ENCODE data around the gene SORT1. TPM values are rescaled to one million over a fixed set of nuclear protein-coding genes. Genes with fewer than 3 reads are reported as not detected.

Gene SORT1
- total and polyA plus RNA-seq, 2 of the 8 experiments (the other 6 are each of a cell fraction or from before 2014, with no cell fraction given): 18.7 to 69.6 TPM

GRCh38 chr1:109271458-109271857 is 126.3 kb downstream of the SORT1 start:
- no peak overlapping the region for H3K9ac ChIP-seq (replicated peaks in 1 of 4; ENCODE audit: extremely low read depth in 1 of 4, low read depth in 3 of 4, low read length in 3 of 4)

More at GRCh38 chr1:109271458-109271857, 126.3 kb downstream of the SORT1 start:
- TF ChIP-seq RBBP5 (IDR thresholded peaks at IDR 0.05; ENCODE audit: borderline replicate concordance, low read depth, low read length): no peak
- no peak for TF ChIP-seq RAD21 (IDR thresholded peaks at IDR 0.05 in 1 of 2, conservative IDR thresholded peaks at IDR 0.05 in 1 of 2; ENCODE audit: low read depth in 2 of 2, low read length in 2 of 2)
- TF ChIP-seq JUN (IDR thresholded peaks at IDR 0.05; ENCODE audit: low read depth, low read length): no peak
- TF ChIP-seq EP300 (IDR thresholded peaks at IDR 0.05; ENCODE audit: borderline replicate concordance in 1 of 2, low read depth in 2 of 2, low read length in 2 of 2): no peak
- no peak for TF ChIP-seq EGR1 (IDR thresholded peaks at IDR 0.05; ENCODE audit: borderline replicate concordance, low read depth, low read length)
- no peak for TF ChIP-seq EZH2 (IDR thresholded peaks at IDR 0.05; ENCODE audit: low read depth, low read length, severe bottlenecking)
- H3K36me3 ChIP-seq (ENCODE audit: control insufficient read depth in 2 of 4, insufficient read depth in 4 of 4, low read length in 3 of 4): peaks cover 4 to 18% (median 14%) of the 10 kb centered on the region in 4 experiments; a peak in 4 of 8 replicates
- H3K9me3 ChIP-seq (ENCODE audit: insufficient read depth in 2 of 2, low read depth in 1 of 2, low read length in 1 of 2): no peaks in the 10 kb centered on the region
- no peak overlapping the region; the same call in 1 of the 2 replicates for H2BK5ac ChIP-seq (ENCODE audit: low read depth, low read length)
- peaks cover 0 to 7% of the 10 kb centered on the region in 2 experiments for H4K20me1 ChIP-seq (replicated peaks in 1 of 2; ENCODE audit: control insufficient read depth in 1 of 2, insufficient read depth in 2 of 2, low read length in 2 of 2)
- ChIA-PET CTCF (ENCODE audit: partially characterized antibody) (interaction anchor here (0.9 to 1.2 kb wide), 3 partner anchors 13 to 127 kb away, joined by 3 read pairs; no protein-coding TSS in a partner anchor), POLR2A (ENCODE audit: partially characterized antibody) (no interaction called here)
- H2BK15ac ChIP-seq (ENCODE audit: low read length): no peak overlapping the region
- H2BK20ac ChIP-seq (ENCODE audit: low read length): no peak overlapping the region
- no peaks in the 10 kb centered on the region for H3K79me2 ChIP-seq (ENCODE audit: control insufficient read depth in 1 of 2, insufficient read depth in 2 of 2, low read length in 2 of 2)
- no peak overlapping the region for H2AK5ac ChIP-seq (ENCODE audit: low read depth, low read length)
- no peak overlapping the region for H3K4ac ChIP-seq (replicated peaks; ENCODE audit: insufficient read length, low read depth, low read length)
- no peaks in the 10 kb centered on the region for H3K27me3 ChIP-seq (replicated peaks in 1 of 4; ENCODE audit: control insufficient read depth in 3 of 4, extremely low read depth in 1 of 4, insufficient read depth in 3 of 4, low read length in 3 of 4)
- WGBS, 2 experiments (ENCODE audit: extremely low coverage in 1 of 2, insufficient coverage in 1 of 2, insufficient read length in 1 of 2, insufficient replicate concordance in 2 of 2, low coverage in 1 of 2, low lambda C conversion rate in 2 of 2, missing lambda C conversion rate in 1 of 2): 84% methylated on average over 3 of the region's 6 CpGs; no CpG with 5 or more reads in 1 of the 2 experiments
- H2BK120ac ChIP-seq (replicated peaks; ENCODE audit: low read depth, low read length): no peak overlapping the region
- H3K18ac ChIP-seq (ENCODE audit: extremely low read depth, low read length): no peak overlapping the region
- H4K8ac ChIP-seq (ENCODE audit: extremely low read depth, insufficient read depth, low read length): peak overlapping the region; percentile 51; the same call in 1 of the 2 replicates
- H3K23me2 ChIP-seq (ENCODE audit: low read depth, low read length): no peaks in the 10 kb centered on the region
- H3K56ac ChIP-seq (replicated peaks; ENCODE audit: insufficient read length, low read depth, low read length): no peak overlapping the region
- no peak overlapping the region for H3K27ac ChIP-seq (ENCODE audit: low read depth, low read length)
- peaks cover 0 to 5% (median 1%) of the 10 kb centered on the region in 4 experiments; a peak in 4 of 7 replicates for H3K4me1 ChIP-seq (replicated peaks in 1 of 4; ENCODE audit: control insufficient read depth in 3 of 4, insufficient read depth in 4 of 4, low read length in 3 of 4)
- H3K14ac ChIP-seq (ENCODE audit: insufficient read length): no peak overlapping the region
- H3K4me3 ChIP-seq (ENCODE audit: extremely low read depth in 1 of 4, insufficient read depth in 2 of 4, low read depth in 3 of 4, low read length in 4 of 4): no peak overlapping the region
- no peak overlapping the region for H2AFZ ChIP-seq (ENCODE audit: low read length)
- no peak overlapping the region for H3K23ac ChIP-seq (ENCODE audit: insufficient read length)
- H3K4me2 ChIP-seq (ENCODE audit: insufficient read depth in 1 of 2, low read depth in 2 of 2, low read length in 2 of 2): no peak overlapping the region
- no peak overlapping the region for H4K5ac ChIP-seq (ENCODE audit: insufficient read length, low read depth, low read length)
- no peak overlapping the region for H4K91ac ChIP-seq (replicated peaks; ENCODE audit: insufficient read length, low read length)
- DNase-seq (ENCODE audit: low read depth in 1 of 2, low spot score in 2 of 2) (no peak), FAIRE-seq (no peak)
- H2BK12ac ChIP-seq (ENCODE audit: low read depth, low read length): no peak overlapping the region
- H3K79me1 ChIP-seq (ENCODE audit: low read depth, low read length): no peaks in the 10 kb centered on the region
